Spleen (tissue), 11 donors: ENCODE results near the gene OXT. TPM values are rescaled to one million over a fixed set of nuclear protein-coding genes. Genes with fewer than 3 reads are reported as not detected.

Experiments
- DNase-seq: peaks from one replicate; pipeline ENCODE4 v3.0.0-alpha.2; 2020
- H3K27ac ChIP-seq, 8 donors: fragments of 200-600 bp; sonication (generic) in 7 of 8; 1 replicate in 4 of 8; 2 replicates in 4 of 8; pipeline versions ENCODE4 v1.5.0 to v1.8.0; 2016 to 2021; ENCODE audit warnings: inconsistent platforms in 4 of 8, mild to moderate bottlenecking in 4 of 8, moderate library complexity in 1 of 8
- H3K27me3 ChIP-seq, 7 donors: fragments of 200-600 bp; sonication (generic) in 6 of 7; replicated peaks in 1 of 7; 1 replicate in 4 of 7; 2 replicates in 3 of 7; pipeline versions ENCODE4 v1.5.0 to v1.8.0; 2016 to 2021; ENCODE audit warnings: inconsistent platforms in 3 of 7, mild to moderate bottlenecking in 1 of 7
- H3K36me3 ChIP-seq, 6 donors: fragments of 200-600 bp; sonication (generic) in 5 of 6; 1 replicate in 4 of 6; 2 replicates in 2 of 6; pipeline versions ENCODE4 v1.5.0 to v1.8.0; 2016 to 2021; ENCODE audit warnings: inconsistent platforms in 2 of 6
- H3K4me1 ChIP-seq, 6 donors: fragments of 200-600 bp; sonication (generic) in 5 of 6; 1 replicate in 3 of 6; 2 replicates in 3 of 6; pipeline versions ENCODE4 v1.5.0 to v1.8.0; 2016 to 2021; ENCODE audit warnings: inconsistent platforms in 3 of 6
- H3K4me3 ChIP-seq, 8 donors: fragments of 200-600 bp; sonication (generic) in 7 of 8; 1 replicate in 4 of 8; 2 replicates in 4 of 8; pipeline versions ENCODE4 v1.5.0 to v1.8.0; 2016 to 2021; ENCODE audit warnings: inconsistent platforms in 4 of 8, mild to moderate bottlenecking in 4 of 8, moderate library complexity in 2 of 8
- H3K9me3 ChIP-seq, 8 donors: fragments of 200-600 bp; sonication (generic) in 7 of 8; 1 replicate in 4 of 8; 2 replicates in 4 of 8; pipeline versions ENCODE4 v1.5.0 to v1.8.0; 2016 to 2021; ENCODE audit warnings: inconsistent platforms in 4 of 8
- CTCF ChIP-seq, 11 experiments: fragments of 200-600 bp in 7 of 11; fragments of 450-650 bp in 4 of 11; sonication (generic) in 4 of 11; IDR thresholded peaks in 8 of 11; conservative IDR thresholded peaks in 3 of 11; 1 replicate in 7 of 11; 2 replicates in 4 of 11; pipeline versions ENCODE4 v1.4.0 to v1.8.0; 2016 to 2021; ENCODE audit warnings: antibody characterized with exemption in 11 of 11, inconsistent platforms in 4 of 11, mild to moderate bottlenecking in 1 of 11
- POLR2A ChIP-seq, 3 donors: fragments of 450-650 bp; IDR thresholded peaks; one replicate each; pipeline ENCODE4 v1.5.1; 2017; ENCODE audit warnings: antibody characterized with exemption in 3 of 3, mild to moderate bottlenecking in 1 of 3
- POLR2AphosphoS5 ChIP-seq, 3 donors: sonication (generic); formaldehyde crosslinking; IDR thresholded peaks; one replicate each; pipeline ENCODE4 v1.5.1; 2017; ENCODE audit warnings: antibody characterized with exemption in 3 of 3
- WGBS, 5 donors: extraction: QIAGEN DNeasy Blood & Tissue Kit in 3 of 5; methylation state at CpG; one replicate each; pipeline versions ENCODE4 v1.1.5 to v1.1.7; 2013 to 2018; 5-methylcytosine and 5-hydroxymethylcytosine counted together
- intact Hi-C: fragments of 100-400 bp; cut with DNase I; formaldehyde crosslinking; loops from one replicate; pipeline ENCODE4 v1.15.0; 2023; ENCODE audit warnings: low total_unique reads
- polyA plus RNA-seq, 3 donors: library from polyadenylated mRNA; stranded (reverse); fragments of 200-250 nt; gene quantifications; one replicate each; pipeline ENCODE4 v1.2.1, GENCODE V29; 2013
- total RNA-seq, 7 donors: library from RNA; depleted of rRNA in 3 of 7; stranded (reverse); fragments of >200 nt in 3 of 7; fragmentation: NEBNext Ultra II Directional in 4 of 7; extraction: Animal tissue kit (Norgen Biotek cat#: 25700) in 4 of 7; gene quantifications; one replicate each; pipeline versions ENCODE4 v1.1.0 to v1.2.1, GENCODE V29; 2016 to 2021
- donor health status: healthy with polysubstance abuse.
- donor health status: DM: no; HTN: no; CAD: no; lungs with moderate emphysema.
- donor health status: DM: no; HTN: no; CAD: no.
- donor health status: Bipolar disorder and iron deficiency.
- donor health status: healthy.
- donor health status: DM: no; HTN: no; CAD: no.
- donor health status: DM: yes; HTN: yes; CAD: no.

OXT gene
- total and polyA plus RNA-seq, 10 donors, result 0.68 to 1.00 TPM; not detected in 8

DNA sequence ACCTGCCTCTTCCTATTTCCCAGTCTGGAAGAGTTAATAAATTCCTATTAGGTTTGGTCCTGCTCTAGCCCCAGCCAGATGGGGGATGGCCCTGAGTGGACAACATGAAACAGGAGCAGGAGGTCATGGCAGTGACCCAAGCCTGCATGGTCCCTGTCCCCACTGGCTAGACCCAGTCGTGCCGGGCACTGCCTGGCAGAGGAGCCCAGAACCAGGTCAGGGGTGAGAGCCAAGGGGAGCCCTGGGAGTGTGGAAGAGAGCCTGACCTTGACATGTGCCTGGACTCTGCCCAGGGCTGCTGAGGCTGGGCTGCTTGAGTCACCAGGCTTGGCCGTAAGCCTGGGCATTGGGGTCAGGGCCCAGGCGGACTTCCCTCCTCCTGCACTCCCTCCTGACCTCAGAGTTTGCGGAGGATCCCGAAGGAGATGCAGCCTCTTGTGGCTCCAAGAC lies 9.5 kb downstream of the OXT start:
- 37 to 60% (median 51%) methylated on average over 6 of the region's 6 CpGs for WGBS, 5 donors
- peaks cover 3 to 37% (median 18%) of the 10 kb centered on the region in 6 donors for H3K4me1 ChIP-seq
- peaks cover 4 to 94% (median 51%) of the 10 kb centered on the region in 7 donors for H3K27me3 ChIP-seq
- TF ChIP-seq POLR2A (IDR thresholded peaks at IDR 0.05) (no peak), CTCF (IDR thresholded peaks at IDR 0.05 in 8 of 11, conservative IDR thresholded peaks at IDR 0.05 in 3 of 11) (no peak), POLR2AphosphoS5 (IDR thresholded peaks at IDR 0.05) (no peak)
- no peak overlapping the region for H3K4me3 ChIP-seq
- intact Hi-C loops, result no loop called here
- H3K27ac ChIP-seq, result no peak overlapping the region
- H3K9me3 ChIP-seq, result no peaks in the 10 kb centered on the region
- H3K36me3 ChIP-seq, result no peaks in the 10 kb centered on the region
- peak; percentile 32 for DNase-seq

DNA sequence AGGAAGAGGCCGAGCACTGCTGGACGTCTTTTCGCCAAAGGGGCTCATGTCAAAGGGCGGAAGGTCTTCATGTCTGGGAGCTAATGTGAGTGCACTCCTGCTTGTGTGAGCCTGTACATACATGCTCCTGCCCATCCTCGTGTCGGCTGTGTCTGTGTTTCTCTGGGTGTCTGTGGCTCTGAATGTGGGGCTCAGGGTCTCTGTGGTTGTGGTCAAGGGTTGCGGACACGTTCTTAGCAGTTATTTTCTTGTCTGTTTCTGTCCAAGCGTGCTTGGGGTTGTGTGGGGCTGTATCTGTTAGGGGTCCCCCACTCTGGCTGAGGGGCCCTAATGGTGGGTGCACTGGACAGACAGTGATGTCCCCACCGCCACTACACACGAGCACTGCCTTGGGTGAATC lies 10.2 kb downstream of the OXT start:
- 67 to 80% (median 74%) methylated on average over 10 to 11 of the region's 11 CpGs for WGBS, 5 donors
- Histone ChIP-seq H3K4me1 (peaks cover 3 to 37% (median 18%) of the 10 kb centered on the region in 6 donors), H3K27me3 (peaks cover 4 to 89% (median 51%) of the 10 kb centered on the region in 7 donors), H3K4me3 (no peak overlapping the region), H3K9me3 (no peaks in the 10 kb centered on the region), H3K36me3 (no peaks in the 10 kb centered on the region), H3K27ac (no peak overlapping the region)
- DNase-seq, result no peak
- intact Hi-C loops, result no loop called here
- TF ChIP-seq POLR2A (IDR thresholded peaks at IDR 0.05) (no peak), POLR2AphosphoS5 (IDR thresholded peaks at IDR 0.05) (no peak), CTCF (IDR thresholded peaks at IDR 0.05 in 8 of 11, conservative IDR thresholded peaks at IDR 0.05 in 3 of 11) (no peak)

DNA sequence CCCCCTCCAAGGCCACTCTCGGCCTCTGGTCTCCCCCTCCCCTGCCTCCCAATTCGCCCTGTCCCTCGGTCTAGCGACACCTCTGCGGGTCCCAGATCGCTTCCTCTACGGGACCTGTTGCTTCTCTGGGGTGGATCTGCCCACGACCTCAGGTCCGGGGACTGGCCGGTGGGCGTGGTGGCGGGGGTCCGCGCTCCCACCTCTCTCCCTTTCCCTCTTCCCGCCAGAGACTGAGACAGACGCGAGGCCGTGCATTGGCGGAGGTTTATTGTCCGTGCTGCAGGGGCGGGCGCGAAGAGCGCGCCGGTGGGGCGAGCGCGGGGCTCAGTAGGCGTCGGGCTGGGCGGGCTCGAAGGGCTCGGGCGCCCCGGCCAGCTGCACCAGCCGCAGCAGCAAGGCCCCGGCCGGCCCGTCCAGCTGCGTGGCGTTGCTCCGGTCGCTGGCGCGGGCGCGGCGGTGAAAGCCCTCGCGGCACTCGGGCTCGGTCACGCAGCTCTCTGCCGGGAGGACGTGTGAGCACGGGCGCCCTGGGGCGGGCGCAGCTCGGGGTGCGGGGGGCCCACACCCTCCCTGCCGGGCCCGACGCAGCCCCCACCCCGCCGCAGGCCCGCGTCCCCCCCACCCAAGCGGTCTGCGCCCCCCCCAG lies 11.0 kb downstream of the OXT start:
- H3K27me3 ChIP-seq, result peaks cover 4 to 83% (median 51%) of the 10 kb centered on the region in 7 donors
- intact Hi-C loops, result no loop called here
- H3K36me3 ChIP-seq, result no peaks in the 10 kb centered on the region
- 2 to 16% (median 3%) methylated on average over 11 to 70 of the region's 71 CpGs for WGBS, 5 donors
- H3K9me3 ChIP-seq, result no peaks in the 10 kb centered on the region
- DNase-seq, result no peak
- TF ChIP-seq POLR2AphosphoS5 (IDR thresholded peaks at IDR 0.05), result no peak
- no peak for TF ChIP-seq POLR2A (IDR thresholded peaks at IDR 0.05)
- no peak for TF ChIP-seq CTCF (IDR thresholded peaks at IDR 0.05 in 8 of 11, conservative IDR thresholded peaks at IDR 0.05 in 3 of 11)
- peak overlapping the region in 7 of 8 donors; percentile 19 to 65 (median 32) for H3K4me3 ChIP-seq
- H3K27ac ChIP-seq, result no peak overlapping the region
- H3K4me1 ChIP-seq, result peaks cover 3 to 29% (median 18%) of the 10 kb centered on the region in 6 donors
